ENCODE measurements around the gene NRXN3. TPM values are rescaled to one million over a fixed set of nuclear protein-coding genes. Genes with fewer than 3 reads are reported as not detected.

NRXN3 gene
- total RNA-seq, 1 experiment from 2014 or later, result not detected

- H2AFZ ChIP-seq (ENCODE audit: low read depth, low read length, poor library complexity, severe bottlenecking), result no peak overlapping the region
- intact Hi-C loops (cut with micrococcal nuclease), result no loop called here
- no peak overlapping the region for H3K4me2 ChIP-seq (ENCODE audit: low read length)
- RAD21 ChIA-PET (ENCODE audit: low non-redundant PET in 1 of 2, low total read pairs in 2 of 2, uncharacterized antibody in 2 of 2, unreplicated experiment in 2 of 2), result no interaction called here
- H3K27ac ChIP-seq (ENCODE audit: low read depth, low read length), result no peak overlapping the region
- no peak for ATAC-seq
- no peaks in the 10 kb centered on the region for H3K79me2 ChIP-seq (ENCODE audit: insufficient read depth, low read length)
- no peaks in the 10 kb centered on the region for H3K36me3 ChIP-seq (ENCODE audit: control insufficient read depth in 1 of 2, insufficient read depth in 2 of 2, low read length in 2 of 2)
- no TSS peak for BruUV-seq (replicated peaks)
- no peaks in the 10 kb centered on the region for H3K27me3 ChIP-seq (ENCODE audit: insufficient read depth, low read length)
- no peak for TF ChIP-seq ZBTB33 (IDR thresholded peaks at IDR 0.05; ENCODE audit: extremely low read depth, insufficient replicate concordance, low read length)
- POLR2A ChIA-PET, result no interaction called here
- peaks cover 8 to 22% of the 10 kb centered on the region in 2 experiments; a peak in 2 of 4 replicates for H3K9me3 ChIP-seq (ENCODE audit: control insufficient read depth in 1 of 2, insufficient read depth in 1 of 2, low read depth in 1 of 2, low read length in 2 of 2)
- no peak for DNase-seq (ENCODE audit: low read depth, low spot score)
- H3K9me2 ChIP-seq (ENCODE audit: insufficient read depth), result no peaks in the 10 kb centered on the region
- H4K20me1 ChIP-seq (ENCODE audit: insufficient read depth), result no peaks in the 10 kb centered on the region
- CTCF ChIA-PET, result no interaction called here
- no peaks in the 10 kb centered on the region for H3K4me1 ChIP-seq (ENCODE audit: control insufficient read depth in 1 of 2, insufficient read depth in 2 of 2, low read length in 2 of 2)
- H3K4me3 ChIP-seq (replicated peaks in 1 of 2; ENCODE audit: low read depth in 1 of 2, low read length in 2 of 2), result no peak overlapping the region
- no peak overlapping the region for H3K9ac ChIP-seq (ENCODE audit: low read length)
These were observed 1498.8 kb downstream of the NRXN3 start for GRCh38 chr14:79668951-79669350.

DNA sequence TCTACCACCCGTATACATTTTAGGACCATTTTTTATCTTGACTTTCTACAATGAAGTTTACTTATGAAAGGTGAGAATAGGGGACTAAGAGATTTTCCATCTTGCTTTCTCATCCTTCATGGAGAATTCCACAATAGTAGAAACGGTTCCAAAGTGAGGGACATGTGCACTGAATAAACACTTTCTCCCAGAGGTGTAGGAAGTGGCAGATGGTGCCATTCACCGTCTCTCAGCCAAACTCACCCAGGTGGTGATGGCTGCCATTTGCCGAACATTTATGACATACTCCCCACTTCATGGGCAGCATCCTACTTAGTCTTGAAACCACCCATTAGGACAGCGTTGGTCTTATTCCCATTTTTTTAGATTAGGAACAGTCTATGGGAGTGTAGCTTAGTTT lies 1500.6 kb downstream of the NRXN3 start:
- Histone ChIP-seq H3K79me2 (ENCODE audit: insufficient read depth, low read length) (no peaks in the 10 kb centered on the region), H4K20me1 (ENCODE audit: insufficient read depth) (no peaks in the 10 kb centered on the region), H3K27ac (ENCODE audit: low read depth, low read length) (no peak overlapping the region), H3K27me3 (ENCODE audit: insufficient read depth, low read length) (no peaks in the 10 kb centered on the region), H3K9me3 (ENCODE audit: control insufficient read depth in 1 of 2, insufficient read depth in 1 of 2, low read depth in 1 of 2, low read length in 2 of 2) (peaks cover 5 to 16% of the 10 kb centered on the region in 2 experiments; a peak in 2 of 4 replicates), H3K4me3 (replicated peaks in 1 of 2; ENCODE audit: low read depth in 1 of 2, low read length in 2 of 2) (no peak overlapping the region), H3K4me2 (ENCODE audit: low read length) (no peak overlapping the region), H3K4me1 (ENCODE audit: control insufficient read depth in 1 of 2, insufficient read depth in 2 of 2, low read length in 2 of 2) (no peaks in the 10 kb centered on the region), H3K9ac (ENCODE audit: low read length) (no peak overlapping the region), H2AFZ (ENCODE audit: low read depth, low read length, poor library complexity, severe bottlenecking) (no peak overlapping the region), H3K9me2 (ENCODE audit: insufficient read depth) (no peaks in the 10 kb centered on the region), H3K36me3 (ENCODE audit: control insufficient read depth in 1 of 2, insufficient read depth in 2 of 2, low read length in 2 of 2) (no peaks in the 10 kb centered on the region)
- ATAC-seq (no peak), DNase-seq (ENCODE audit: low read depth, low spot score) (no peak)
- ChIA-PET RAD21 (ENCODE audit: low non-redundant PET in 1 of 2, low total read pairs in 2 of 2, uncharacterized antibody in 2 of 2, unreplicated experiment in 2 of 2) (no interaction called here), POLR2A (no interaction called here), CTCF (no interaction called here)
- BruUV-seq (replicated peaks), result no TSS peak
- TF ChIP-seq EZH2phosphoT487 (IDR thresholded peaks at IDR 0.05; ENCODE audit: borderline replicate concordance), result no peak
- TF ChIP-seq ZBTB33 (IDR thresholded peaks at IDR 0.05; ENCODE audit: extremely low read depth, insufficient replicate concordance, low read length), result no peak
- TF ChIP-seq CEBPB (IDR thresholded peaks at IDR 0.05; ENCODE audit: low read depth), result no peak
- no peak for TF ChIP-seq SP1 (IDR thresholded peaks at IDR 0.05; ENCODE audit: low read depth)
- no peak for TF ChIP-seq ATF3 (IDR thresholded peaks at IDR 0.05)
- no peak for TF ChIP-seq MAX (IDR thresholded peaks at IDR 0.05)
- TF ChIP-seq CBX3 (IDR thresholded peaks at IDR 0.05; ENCODE audit: low read depth), result no peak
- TF ChIP-seq YY1 (IDR thresholded peaks at IDR 0.05; ENCODE audit: extremely low read depth, insufficient replicate concordance, low read depth, low read length), result no peak
- no peak for TF ChIP-seq SRF (IDR thresholded peaks at IDR 0.05; ENCODE audit: low read depth)
- TF ChIP-seq EGR1 (IDR thresholded peaks at IDR 0.05; ENCODE audit: low read depth), result no peak
- no peak for TF ChIP-seq ZFX (IDR thresholded peaks at IDR 0.05)
- intact Hi-C loops (cut with micrococcal nuclease), result no loop called here

Data from HCT116 (cell line).